ENCODE measurements around the gene DHCR7.

Gene DHCR7

DNA sequence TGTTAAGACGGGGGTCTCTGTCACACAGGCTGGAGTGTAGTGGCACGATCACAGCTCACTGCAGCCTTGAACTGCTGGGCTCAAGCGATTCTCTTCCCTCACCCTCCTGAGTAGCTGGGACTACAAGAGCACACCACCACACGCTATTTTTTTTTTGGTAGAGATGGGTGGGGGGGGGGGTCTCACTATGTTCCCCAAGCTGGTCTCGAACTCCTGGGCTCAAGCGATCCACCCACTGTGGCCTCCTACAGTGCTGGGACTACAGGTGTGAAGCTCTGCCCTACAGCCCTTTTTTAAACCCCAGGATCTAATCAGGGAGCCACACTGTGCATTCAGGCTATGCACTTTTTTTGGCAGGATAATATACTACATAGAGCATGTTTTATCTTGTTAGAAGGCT, 1.4 kb upstream of the DHCR7 start:
- no peaks in the 10 kb centered on the region for H3K27me3 ChIP-seq
- no peaks in the 10 kb centered on the region for H3K9me3 ChIP-seq
- TF ChIP-seq, protein P1, sequence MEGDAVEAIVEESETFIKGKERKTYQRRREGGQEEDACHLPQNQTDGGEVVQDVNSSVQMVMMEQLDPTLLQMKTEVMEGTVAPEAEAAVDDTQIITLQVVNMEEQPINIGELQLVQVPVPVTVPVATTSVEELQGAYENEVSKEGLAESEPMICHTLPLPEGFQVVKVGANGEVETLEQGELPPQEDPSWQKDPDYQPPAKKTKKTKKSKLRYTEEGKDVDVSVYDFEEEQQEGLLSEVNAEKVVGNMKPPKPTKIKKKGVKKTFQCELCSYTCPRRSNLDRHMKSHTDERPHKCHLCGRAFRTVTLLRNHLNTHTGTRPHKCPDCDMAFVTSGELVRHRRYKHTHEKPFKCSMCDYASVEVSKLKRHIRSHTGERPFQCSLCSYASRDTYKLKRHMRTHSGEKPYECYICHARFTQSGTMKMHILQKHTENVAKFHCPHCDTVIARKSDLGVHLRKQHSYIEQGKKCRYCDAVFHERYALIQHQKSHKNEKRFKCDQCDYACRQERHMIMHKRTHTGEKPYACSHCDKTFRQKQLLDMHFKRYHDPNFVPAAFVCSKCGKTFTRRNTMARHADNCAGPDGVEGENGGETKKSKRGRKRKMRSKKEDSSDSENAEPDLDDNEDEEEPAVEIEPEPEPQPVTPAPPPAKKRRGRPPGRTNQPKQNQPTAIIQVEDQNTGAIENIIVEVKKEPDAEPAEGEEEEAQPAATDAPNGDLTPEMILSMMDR (IDR thresholded peaks at IDR 0.05): no peak
- H3K4me3 ChIP-seq (ENCODE audit: low read depth in 1 of 2, low read length in 1 of 2): peak overlapping the region; percentile 93 to 96
- H3K27ac ChIP-seq: peak overlapping the region; percentile 93
- peaks cover under 1% of the 10 kb centered on the region for H3K36me3 ChIP-seq
- peaks cover 60 to 66% of the 10 kb centered on the region in 2 experiments for H3K4me1 ChIP-seq (ENCODE audit: control insufficient read depth in 1 of 2, insufficient read depth in 1 of 2, low read depth in 1 of 2, low read length in 1 of 2)

DNA sequence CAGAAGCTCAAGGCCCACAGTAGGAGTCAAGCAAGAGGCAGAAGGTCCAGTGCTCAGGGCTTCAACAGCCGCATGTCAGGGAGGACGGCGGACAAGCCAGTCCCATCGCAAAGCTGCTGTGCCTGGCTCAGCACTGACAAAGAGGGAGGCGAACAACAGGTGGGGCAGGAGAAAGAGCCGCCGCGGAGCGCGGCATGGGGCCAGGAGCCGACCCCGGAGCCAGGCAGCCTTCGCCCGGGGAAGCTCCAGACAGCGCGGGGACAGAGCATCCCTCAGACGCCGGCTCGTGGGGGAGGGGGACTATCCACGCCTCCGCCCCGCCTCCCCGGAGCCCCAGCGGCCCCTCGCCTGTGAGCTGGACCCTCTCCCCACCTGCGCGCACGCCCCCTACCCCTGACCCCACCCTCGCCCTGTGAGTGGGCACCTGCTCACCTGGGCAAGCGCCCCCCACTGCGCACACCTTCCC, 369 bp downstream of the DHCR7 start:
- TF ChIP-seq, protein P1 (IDR thresholded peaks at IDR 0.05): no peak

DNA sequence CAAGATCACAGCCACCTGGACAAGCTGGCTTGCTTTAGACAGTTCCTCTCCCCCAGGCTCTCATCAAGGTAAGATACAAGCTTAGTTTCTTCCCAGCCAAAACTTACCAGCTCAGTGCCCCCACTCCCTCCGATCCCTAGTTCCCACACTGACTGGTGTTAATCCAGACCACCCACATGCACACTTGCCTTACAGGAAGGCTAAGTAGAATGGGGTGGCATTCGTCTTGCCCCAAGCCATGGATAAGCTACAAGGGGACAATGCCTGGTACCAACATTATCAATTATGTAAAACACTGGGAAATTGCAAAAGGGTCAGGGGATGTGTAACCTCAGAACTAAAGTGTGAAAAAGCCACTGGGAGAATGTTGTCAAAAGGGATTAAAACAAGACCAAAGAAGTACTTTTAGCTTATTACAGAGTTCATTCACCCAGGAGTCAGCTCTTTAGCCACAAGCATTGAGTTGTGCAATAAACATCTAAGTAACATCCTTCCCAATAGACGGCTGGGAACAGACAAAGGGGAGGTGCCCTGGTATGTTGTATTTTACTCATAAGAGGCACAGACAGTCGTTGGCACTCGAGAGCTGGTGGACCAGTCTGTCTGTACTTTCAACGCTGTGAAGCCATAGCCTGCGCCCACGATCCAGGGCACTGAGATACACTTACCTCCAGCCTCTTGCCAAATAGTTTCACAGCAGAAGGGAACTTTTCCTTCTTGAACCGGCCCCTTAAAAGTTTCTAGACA, 1.1 kb downstream of the DHCR7 start:
- H3K27ac ChIP-seq: peak overlapping the region; percentile 93
- no peaks in the 10 kb centered on the region for H3K27me3 ChIP-seq
- TF ChIP-seq, protein P1 (IDR thresholded peaks at IDR 0.05): no peak
- peaks cover 20% of the 10 kb centered on the region for H3K36me3 ChIP-seq
- H3K9me3 ChIP-seq: no peaks in the 10 kb centered on the region
- peak overlapping the region; percentile 93 to 96 for H3K4me3 ChIP-seq (ENCODE audit: low read depth in 1 of 2, low read length in 1 of 2)
- H3K4me1 ChIP-seq (ENCODE audit: control insufficient read depth in 1 of 2, insufficient read depth in 1 of 2, low read depth in 1 of 2, low read length in 1 of 2): peaks cover 46 to 53% of the 10 kb centered on the region in 2 experiments

More for the DNA sequence above, 369 bp downstream of the DHCR7 start:
- Histone ChIP-seq H3K4me3 (ENCODE audit: low read depth in 1 of 2, low read length in 1 of 2) (peak overlapping the region; percentile 93 to 96), H3K4me1 (ENCODE audit: control insufficient read depth in 1 of 2, insufficient read depth in 1 of 2, low read depth in 1 of 2, low read length in 1 of 2) (peaks cover 51 to 59% of the 10 kb centered on the region in 2 experiments), H3K9me3 (no peaks in the 10 kb centered on the region), H3K36me3 (peaks cover 16% of the 10 kb centered on the region), H3K27me3 (no peaks in the 10 kb centered on the region), H3K27ac (peak overlapping the region; percentile 93)

DNA sequence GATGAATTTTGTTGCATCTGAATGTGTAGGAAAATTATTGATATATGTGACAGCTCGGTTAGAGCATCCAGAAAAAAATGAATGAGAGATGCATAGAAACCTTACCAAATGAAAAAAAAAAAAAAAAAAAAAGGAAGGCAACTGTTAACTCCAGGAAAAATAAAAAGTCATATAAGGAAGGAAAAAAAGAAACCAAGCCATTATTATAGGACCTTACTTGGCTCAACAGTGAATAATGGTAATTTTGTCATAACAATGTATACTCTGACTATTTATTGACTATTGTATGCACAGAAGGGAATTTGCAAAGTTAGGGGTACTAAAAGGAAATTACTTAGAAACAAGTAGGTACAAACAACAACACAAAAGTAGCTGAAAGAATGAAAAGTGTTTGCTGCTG, 2.0 kb downstream of the DHCR7 start:
- TF ChIP-seq, protein P1 (IDR thresholded peaks at IDR 0.05): no peak
- peaks cover 36 to 43% of the 10 kb centered on the region in 2 experiments for H3K4me1 ChIP-seq (ENCODE audit: control insufficient read depth in 1 of 2, insufficient read depth in 1 of 2, low read depth in 1 of 2, low read length in 1 of 2)
- H3K27ac ChIP-seq: no peak overlapping the region
- peaks cover 29% of the 10 kb centered on the region for H3K36me3 ChIP-seq
- no peak overlapping the region for H3K4me3 ChIP-seq (ENCODE audit: low read depth in 1 of 2, low read length in 1 of 2)
- no peaks in the 10 kb centered on the region for H3K27me3 ChIP-seq
- H3K9me3 ChIP-seq: no peaks in the 10 kb centered on the region

DNA sequence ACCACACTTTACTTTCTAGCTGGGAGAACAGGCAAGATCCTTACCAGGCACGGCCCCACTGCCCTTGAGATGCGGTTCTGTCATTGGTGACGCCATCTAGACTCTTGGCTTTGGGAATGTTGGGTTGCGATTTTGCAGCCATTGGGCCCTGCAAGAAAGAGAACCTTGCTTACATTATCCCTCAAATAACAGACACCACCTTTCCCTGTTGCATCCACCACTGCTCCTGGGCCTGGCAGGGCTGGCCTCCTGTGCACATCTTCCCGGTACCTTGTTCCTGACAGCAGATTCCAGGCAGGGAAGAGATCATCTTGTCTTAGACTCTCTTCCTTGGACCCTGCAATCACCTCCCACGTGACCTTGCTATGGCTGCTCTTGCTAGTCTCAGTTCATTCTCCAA, 3.4 kb downstream of the DHCR7 start:
- H3K27ac ChIP-seq: no peak overlapping the region
- H3K36me3 ChIP-seq: peaks cover 43% of the 10 kb centered on the region
- no peaks in the 10 kb centered on the region for H3K9me3 ChIP-seq
- H3K4me3 ChIP-seq (ENCODE audit: low read depth in 1 of 2, low read length in 1 of 2): no peak overlapping the region
- TF ChIP-seq, protein P1 (IDR thresholded peaks at IDR 0.05): no peak
- peaks cover 25 to 30% of the 10 kb centered on the region in 2 experiments for H3K4me1 ChIP-seq (ENCODE audit: control insufficient read depth in 1 of 2, insufficient read depth in 1 of 2, low read depth in 1 of 2, low read length in 1 of 2)
- no peaks in the 10 kb centered on the region for H3K27me3 ChIP-seq

Data from neutrophil (primary cell).